ENCODE data around the gene ATP1B3. TPM values are rescaled to one million over a fixed set of nuclear protein-coding genes. Genes with fewer than 3 reads are reported as not detected.
A peak's percentile ranks its signal among the peaks of the same experiment; 100 is the strongest.

Gene ATP1B3
- total RNA-seq, 4 donors from 2014 or later, result 32.5 to 61.0 (median 41.7) TPM

- Histone ChIP-seq H3K9me3 (no peaks in the 10 kb centered on the region), H3K4me3 (no peak overlapping the region), H3K27ac (replicated peaks in 1 of 4) (no peak overlapping the region), H3K4me1 (peaks cover 0 to 16% (median 10%) of the 10 kb centered on the region in 4 donors), H3K36me3 (peaks cover 4 to 32% (median 15%) of the 10 kb centered on the region in 4 donors), H3K27me3 (no peaks in the 10 kb centered on the region)
- WGBS, result 81% methylated on average over 4 of the region's 4 CpGs
- intact Hi-C loops (cut with DNase I), result no loop called here
- TF ChIP-seq CTCF (IDR thresholded peaks at IDR 0.05) (no peak), EP300 (IDR thresholded peaks at IDR 0.05) (no peak), POLR2AphosphoS5 (IDR thresholded peaks at IDR 0.05) (no peak), POLR2A (IDR thresholded peaks at IDR 0.05; ENCODE audit: low read depth) (no peak)
- DNase-seq (ENCODE audit: extremely low spot score), result no peak
These were observed 74.4 kb downstream of the ATP1B3 start for GRCh38 chr3:141950572-141951493.

GRCh38 chr3:141952611-141953010, 76.2 kb downstream of the ATP1B3 start:
- no peak overlapping the region for H3K27ac ChIP-seq (replicated peaks in 1 of 4)
- no peak for DNase-seq (ENCODE audit: extremely low spot score)
- peaks cover 0 to 16% (median 10%) of the 10 kb centered on the region in 4 donors for H3K4me1 ChIP-seq
- peaks cover 4 to 28% (median 16%) of the 10 kb centered on the region in 4 donors for H3K36me3 ChIP-seq
- intact Hi-C loops (cut with DNase I), result no loop called here
- no peaks in the 10 kb centered on the region for H3K27me3 ChIP-seq
- WGBS, result 93% methylated on average over 2 of the region's 2 CpGs
- no peak overlapping the region for H3K4me3 ChIP-seq
- no peak for TF ChIP-seq EP300 (IDR thresholded peaks at IDR 0.05)
- no peak for TF ChIP-seq POLR2A (IDR thresholded peaks at IDR 0.05; ENCODE audit: low read depth)
- H3K9me3 ChIP-seq, result no peaks in the 10 kb centered on the region

- H3K9me3 ChIP-seq, result no peaks in the 10 kb centered on the region
- H3K27me3 ChIP-seq, result no peaks in the 10 kb centered on the region
- H3K4me1 ChIP-seq, result peaks cover 0 to 28% (median 19%) of the 10 kb centered on the region in 4 donors
- H3K27ac ChIP-seq (replicated peaks in 1 of 4), result peak overlapping the region in 1 of 4 donors; percentile 6
- 58% methylated on average over 6 of the region's 6 CpGs for WGBS
- TF ChIP-seq EP300 (IDR thresholded peaks at IDR 0.05) (no peak), CTCF (IDR thresholded peaks at IDR 0.05) (no peak), POLR2AphosphoS5 (IDR thresholded peaks at IDR 0.05) (no peak), POLR2A (IDR thresholded peaks at IDR 0.05; ENCODE audit: low read depth) (no peak)
- H3K36me3 ChIP-seq, result peaks cover 4 to 43% (median 20%) of the 10 kb centered on the region in 4 donors
- H3K4me3 ChIP-seq, result no peak overlapping the region
- no peak for DNase-seq (ENCODE audit: extremely low spot score)
- intact Hi-C loops (cut with DNase I), result no loop called here
These were observed 78.7 kb downstream of the ATP1B3 start for GRCh38 chr3:141955175-141955574.

- TF ChIP-seq POLR2A (IDR thresholded peaks at IDR 0.05; ENCODE audit: low read depth) (no peak), POLR2AphosphoS5 (IDR thresholded peaks at IDR 0.05) (no peak), EP300 (IDR thresholded peaks at IDR 0.05) (no peak), CTCF (IDR thresholded peaks at IDR 0.05) (no peak)
- intact Hi-C loops (cut with DNase I), result loop anchor here (5.0 to 10.0 kb wide), 2 partner anchors 165 to 317 kb away; no protein-coding TSS in a partner anchor
- H3K27ac ChIP-seq (replicated peaks in 1 of 4), result peak overlapping the region; percentile 35 to 74 (median 66)
- no peaks in the 10 kb centered on the region for H3K27me3 ChIP-seq
- no peak for DNase-seq (ENCODE audit: extremely low spot score)
- no peaks in the 10 kb centered on the region for H3K9me3 ChIP-seq
- H3K4me3 ChIP-seq, result no peak overlapping the region
- WGBS, result 59% methylated on average over 8 of the region's 8 CpGs
- peaks cover 0 to 32% (median 14%) of the 10 kb centered on the region in 4 donors for H3K36me3 ChIP-seq
- peaks cover 0 to 29% (median 25%) of the 10 kb centered on the region in 4 donors for H3K4me1 ChIP-seq
These were observed 83.4 kb downstream of the ATP1B3 start for GRCh38 chr3:141959589-141960554.
